Mucosa of rectum (tissue), 2 donors: ENCODE data around the gene GCLM.

Experiments used
- H3K27ac ChIP-seq, 2 donors: one replicate each; pipeline ENCODE4 v1.7.0; 2013; ENCODE audit warnings: inconsistent platforms in 2 of 2, low read depth in 2 of 2, low read length in 2 of 2
- H3K27me3 ChIP-seq, 2 donors: one replicate each; pipeline ENCODE4 v1.7.0; 2013; ENCODE audit warnings: low read length in 2 of 2; ENCODE audit not compliant: control insufficient read depth in 2 of 2, insufficient read depth in 2 of 2
- H3K36me3 ChIP-seq, 2 donors: one replicate each; pipeline ENCODE4 v1.7.0; 2013; ENCODE audit warnings: low read length in 2 of 2; ENCODE audit not compliant: control insufficient read depth in 2 of 2, insufficient read depth in 2 of 2
- H3K4me1 ChIP-seq, 2 donors: one replicate each; pipeline ENCODE4 v1.7.0; 2013; ENCODE audit warnings: low read length in 2 of 2, mild to moderate bottlenecking in 1 of 2; ENCODE audit not compliant: control insufficient read depth in 2 of 2, insufficient read depth in 2 of 2
- H3K4me3 ChIP-seq, 2 donors: one replicate each; pipeline ENCODE4 v1.7.0; 2013; ENCODE audit warnings: low read length in 2 of 2
- H3K9ac ChIP-seq, 2 donors: one replicate each; pipeline ENCODE4 v1.7.0; 2013; ENCODE audit warnings: low read length in 2 of 2, low read depth in 1 of 2, mild to moderate bottlenecking in 1 of 2
- H3K9me3 ChIP-seq, 2 donors: one replicate each; pipeline ENCODE4 v1.7.0; 2013; ENCODE audit warnings: low read length in 2 of 2; ENCODE audit not compliant: control insufficient read depth in 2 of 2
- donor health status: healthy.
- donor health status: Normal muscosa, but diverticular disease.

The GCLM gene

GRCh38 chr1:93848350-93848883 is 60.8 kb downstream of the GCLM start:
- Histone ChIP-seq H3K27me3 (no peaks in the 10 kb centered on the region), H3K9me3 (peaks cover 0 to 3% of the 10 kb centered on the region in 2 donors), H3K4me3 (peak overlapping the region; percentile 89 to 99), H3K27ac (peak overlapping the region; percentile 95 to 96), H3K9ac (peak overlapping the region; percentile 70 to 96), H3K4me1 (peaks cover 9 to 18% of the 10 kb centered on the region in 2 donors), H3K36me3 (no peaks in the 10 kb centered on the region)

- H3K4me3 ChIP-seq, result peak overlapping the region; percentile 89 to 99
- H3K27ac ChIP-seq, result peak overlapping the region; percentile 95 to 96
- peaks cover 9 to 18% of the 10 kb centered on the region in 2 donors for H3K4me1 ChIP-seq
- H3K9ac ChIP-seq, result peak overlapping the region; percentile 93 to 96
- H3K36me3 ChIP-seq, result no peaks in the 10 kb centered on the region
- no peaks in the 10 kb centered on the region for H3K27me3 ChIP-seq
- peaks cover 0 to 3% of the 10 kb centered on the region in 2 donors for H3K9me3 ChIP-seq
Observed at GRCh38 chr1:93847811-93848288, 61.4 kb downstream of the GCLM start.

GRCh38 chr1:93846992-93847810 is 62.0 kb downstream of the GCLM start:
- Histone ChIP-seq H3K27ac (peak overlapping the region; percentile 95 to 96), H3K9ac (peak overlapping the region; percentile 93 to 96), H3K36me3 (no peaks in the 10 kb centered on the region), H3K27me3 (no peaks in the 10 kb centered on the region), H3K4me1 (peaks cover 9 to 18% of the 10 kb centered on the region in 2 donors), H3K9me3 (peaks cover 0 to 3% of the 10 kb centered on the region in 2 donors), H3K4me3 (peak overlapping the region; percentile 89 to 99)

GRCh38 chr1:93846206-93846991 is 62.8 kb downstream of the GCLM start:
- H3K27ac ChIP-seq, result peak overlapping the region; percentile 95 to 96
- H3K4me1 ChIP-seq, result peaks cover 9 to 18% of the 10 kb centered on the region in 2 donors
- no peaks in the 10 kb centered on the region for H3K36me3 ChIP-seq

GRCh38 chr1:93845538-93846205 is 63.6 kb downstream of the GCLM start:
- peak overlapping the region; percentile 95 to 96 for H3K27ac ChIP-seq
- peak overlapping the region; percentile 70 to 96 for H3K9ac ChIP-seq
- H3K36me3 ChIP-seq, result no peaks in the 10 kb centered on the region
- H3K4me1 ChIP-seq, result peaks cover 9 to 18% of the 10 kb centered on the region in 2 donors
- peaks cover 0 to 3% of the 10 kb centered on the region in 2 donors for H3K9me3 ChIP-seq
- H3K4me3 ChIP-seq, result peak overlapping the region; percentile 89 to 99
- no peaks in the 10 kb centered on the region for H3K27me3 ChIP-seq

More at GRCh38 chr1:93846206-93846991, 62.8 kb downstream of the GCLM start:
- H3K27me3 ChIP-seq, result no peaks in the 10 kb centered on the region
- H3K9ac ChIP-seq, result peak overlapping the region; percentile 93 to 96
- H3K9me3 ChIP-seq, result peaks cover 0 to 3% of the 10 kb centered on the region in 2 donors
- peak overlapping the region; percentile 89 to 99 for H3K4me3 ChIP-seq

- peaks cover 9 to 18% of the 10 kb centered on the region in 2 donors for H3K4me1 ChIP-seq
- no peak overlapping the region for H3K4me3 ChIP-seq
- H3K9me3 ChIP-seq, result no peaks in the 10 kb centered on the region
- no peak overlapping the region for H3K27ac ChIP-seq
- H3K27me3 ChIP-seq, result no peaks in the 10 kb centered on the region
- H3K9ac ChIP-seq, result no peak overlapping the region
- no peaks in the 10 kb centered on the region for H3K36me3 ChIP-seq
Observed at GRCh38 chr1:93844262-93845045, 64.8 kb downstream of the GCLM start.

GRCh38 chr1:93842750-93843500 is 66.3 kb downstream of the GCLM start:
- Histone ChIP-seq H3K4me3 (no peak overlapping the region), H3K27me3 (no peaks in the 10 kb centered on the region), H3K9me3 (no peaks in the 10 kb centered on the region), H3K9ac (no peak overlapping the region), H3K27ac (no peak overlapping the region), H3K36me3 (no peaks in the 10 kb centered on the region), H3K4me1 (peaks cover 6 to 18% of the 10 kb centered on the region in 2 donors)

- H3K27ac ChIP-seq, result no peak overlapping the region
- H3K4me1 ChIP-seq, result peaks cover 5 to 18% of the 10 kb centered on the region in 2 donors
- H3K9ac ChIP-seq, result no peak overlapping the region
- no peaks in the 10 kb centered on the region for H3K27me3 ChIP-seq
- no peaks in the 10 kb centered on the region for H3K9me3 ChIP-seq
- no peaks in the 10 kb centered on the region for H3K36me3 ChIP-seq
- H3K4me3 ChIP-seq, result no peak overlapping the region
Observed at GRCh38 chr1:93841771-93842170, 67.5 kb downstream of the GCLM start.
